Hepatocyte (in vitro differentiated cells): ENCODE data around the gene WDR88. TPM values are rescaled to one million over a fixed set of nuclear protein-coding genes. Genes with fewer than 3 reads are reported as not detected.

Source experiments
- DNase-seq: peaks from one replicate; pipeline ENCODE4 v3.0.0-alpha.2; 2016; ENCODE audit warnings: low spot score
- H2AFZ ChIP-seq: fragments of 200-600 bp; sonication (generic); 2 replicates; pipeline ENCODE4 v1.6.0; 2016; ENCODE audit warnings: antibody characterized with exemption, mild to moderate bottlenecking
- H3K27ac ChIP-seq: fragments of 200-600 bp; sonication (generic); 2 replicates; pipeline ENCODE4 v1.5.1; 2016; ENCODE audit warnings: mild to moderate bottlenecking
- H3K27me3 ChIP-seq: fragments of 200-600 bp; sonication (generic); 2 replicates; pipeline ENCODE4 v1.6.1; 2016
- H3K36me3 ChIP-seq: fragments of 200-600 bp; sonication (generic); replicated peaks from 2 replicates; pipeline ENCODE4 v1.5.1; 2016; ENCODE audit warnings: low read depth; ENCODE audit not compliant: insufficient read depth
- H3K4me1 ChIP-seq: fragments of 200-600 bp; sonication (generic); 2 replicates; pipeline ENCODE4 v1.5.1; 2016; ENCODE audit warnings: mild to moderate bottlenecking, moderate library complexity; ENCODE audit not compliant: insufficient read depth
- H3K4me2 ChIP-seq: fragments of 200-600 bp; sonication (generic); 2 replicates; pipeline ENCODE4 v1.6.0; 2016
- H3K4me3 ChIP-seq: fragments of 200-600 bp; sonication (generic); 2 replicates; pipeline ENCODE4 v1.5.1; 2016; ENCODE audit warnings: mild to moderate bottlenecking
- H3K79me2 ChIP-seq: fragments of 200-600 bp; sonication (generic); 2 replicates; pipeline ENCODE4 v1.6.0; 2017; ENCODE audit warnings: mild to moderate bottlenecking
- H3K9me2 ChIP-seq: fragments of 200-600 bp; sonication (generic); replicated peaks from 2 replicates; pipeline ENCODE4 v1.6.0; 2017; ENCODE audit warnings: mild to moderate bottlenecking; ENCODE audit not compliant: insufficient read depth
- H3K9me3 ChIP-seq: fragments of 200-600 bp; sonication (generic); 2 replicates; pipeline ENCODE4 v1.5.1; 2016; ENCODE audit warnings: low read depth, mild to moderate bottlenecking
- H4K20me1 ChIP-seq: fragments of 200-600 bp; sonication (generic); 2 replicates; pipeline ENCODE4 v1.6.0; 2016; ENCODE audit warnings: mild to moderate bottlenecking; ENCODE audit not compliant: insufficient read depth, poor library complexity, severe bottlenecking
- EZH2 ChIP-seq: fragments of 200-600 bp; sonication (generic); IDR thresholded peaks from 2 replicates; pipeline ENCODE4 v1.6.1; 2016; ENCODE audit warnings: antibody characterized with exemption, mild to moderate bottlenecking, borderline replicate concordance
- EZH2phosphoT487 ChIP-seq: fragments of 200-600 bp; sonication (generic); IDR thresholded peaks from one replicate; pipeline ENCODE4 v1.6.1; 2018; ENCODE audit warnings: antibody characterized with exemption, mild to moderate bottlenecking, low read depth, moderate library complexity; ENCODE audit not compliant: unreplicated experiment, severe bottlenecking
- WGBS: methylation state at CpG from one replicate; pipeline ENCODE4 v1.1.6; 2016; ENCODE audit warnings: low lambda C conversion rate; ENCODE audit errors: missing lambda C conversion rate; 5-methylcytosine and 5-hydroxymethylcytosine counted together
- polyA plus RNA-seq: library from polyadenylated mRNA; unstranded; fragments of >200 nt; fragmentation: Nextera tagmentation; extraction: Ambion mirVana; gene quantifications from 2 replicates; pipeline ENCODE4 v1.2.1, GENCODE V29; 2016
- total RNA-seq: library from RNA; depleted of rRNA; stranded (reverse); fragments of >200 nt; gene quantifications from 2 replicates; pipeline ENCODE4 v1.2.3, GENCODE V29; 2014
- TF ChIP-seq, protein P1 (sequence below): fragments of 200-600 bp; sonication (generic); IDR thresholded peaks from 2 replicates; pipeline ENCODE4 v1.5.1; 2016; ENCODE audit warnings: antibody characterized with exemption, mild to moderate bottlenecking; ENCODE audit not compliant: poor library complexity

Gene WDR88
- total and polyA plus RNA-seq, 2 experiments from 2014 or later = 0.11 TPM; not detected in 1

DNA sequence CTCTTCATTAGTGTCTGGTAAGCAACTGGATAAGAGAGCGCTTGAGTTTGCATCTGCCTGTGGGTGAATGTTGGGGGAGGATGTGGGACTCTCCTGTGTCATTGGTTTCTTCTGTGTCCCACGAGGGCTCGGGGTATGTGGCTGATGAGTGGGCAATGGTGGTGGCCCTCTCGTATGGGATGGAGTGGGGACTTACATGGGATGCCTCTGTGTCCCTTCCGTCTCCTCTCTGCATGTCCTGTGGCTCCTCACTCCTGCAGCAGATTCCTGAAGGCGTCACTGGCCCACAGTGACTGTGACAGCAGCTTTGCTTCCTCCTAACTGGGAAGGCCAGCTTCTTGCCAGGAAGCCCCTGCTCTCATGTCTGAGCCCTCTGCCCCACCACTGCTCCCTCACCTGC is 59.6 kb downstream of the WDR88 start:
- no peak overlapping the region for H2AFZ ChIP-seq
- H3K27me3 ChIP-seq = no peaks in the 10 kb centered on the region
- H3K9me3 ChIP-seq = no peaks in the 10 kb centered on the region
- H3K9me2 ChIP-seq = no peaks in the 10 kb centered on the region
- WGBS = 89% methylated on average over 6 of the region's 6 CpGs
- H3K36me3 ChIP-seq = no peaks in the 10 kb centered on the region
- H3K27ac ChIP-seq = no peak overlapping the region
- H4K20me1 ChIP-seq = peaks cover 4% of the 10 kb centered on the region
- no peak overlapping the region for H3K4me3 ChIP-seq
- DNase-seq = no peak
- H3K4me2 ChIP-seq = no peak overlapping the region
- TF ChIP-seq EZH2phosphoT487 (no peak), EZH2 (no peak)
- TF ChIP-seq, protein P1, sequence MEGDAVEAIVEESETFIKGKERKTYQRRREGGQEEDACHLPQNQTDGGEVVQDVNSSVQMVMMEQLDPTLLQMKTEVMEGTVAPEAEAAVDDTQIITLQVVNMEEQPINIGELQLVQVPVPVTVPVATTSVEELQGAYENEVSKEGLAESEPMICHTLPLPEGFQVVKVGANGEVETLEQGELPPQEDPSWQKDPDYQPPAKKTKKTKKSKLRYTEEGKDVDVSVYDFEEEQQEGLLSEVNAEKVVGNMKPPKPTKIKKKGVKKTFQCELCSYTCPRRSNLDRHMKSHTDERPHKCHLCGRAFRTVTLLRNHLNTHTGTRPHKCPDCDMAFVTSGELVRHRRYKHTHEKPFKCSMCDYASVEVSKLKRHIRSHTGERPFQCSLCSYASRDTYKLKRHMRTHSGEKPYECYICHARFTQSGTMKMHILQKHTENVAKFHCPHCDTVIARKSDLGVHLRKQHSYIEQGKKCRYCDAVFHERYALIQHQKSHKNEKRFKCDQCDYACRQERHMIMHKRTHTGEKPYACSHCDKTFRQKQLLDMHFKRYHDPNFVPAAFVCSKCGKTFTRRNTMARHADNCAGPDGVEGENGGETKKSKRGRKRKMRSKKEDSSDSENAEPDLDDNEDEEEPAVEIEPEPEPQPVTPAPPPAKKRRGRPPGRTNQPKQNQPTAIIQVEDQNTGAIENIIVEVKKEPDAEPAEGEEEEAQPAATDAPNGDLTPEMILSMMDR = no peak
- H3K4me1 ChIP-seq = peaks cover 6% of the 10 kb centered on the region
- peaks cover 12% of the 10 kb centered on the region for H3K79me2 ChIP-seq

DNA sequence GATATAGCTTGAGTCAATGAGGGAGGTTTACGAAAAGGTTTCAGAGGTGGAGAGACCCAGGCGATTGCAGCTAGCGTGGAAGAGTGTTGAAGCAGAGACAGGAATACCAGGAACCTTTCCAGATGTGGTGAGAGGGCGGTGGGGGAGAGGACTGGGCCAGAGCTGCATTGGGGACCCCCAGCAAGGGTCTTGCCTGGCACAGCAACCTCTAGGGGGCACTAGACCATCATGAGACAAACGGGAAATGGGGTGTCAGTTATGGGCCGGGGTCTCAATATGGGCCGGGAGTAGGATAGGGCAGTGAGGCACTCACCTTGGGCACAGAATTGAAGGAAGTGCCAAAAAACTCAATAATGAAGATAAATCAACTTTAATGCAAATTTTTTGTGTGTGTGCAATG is 60.1 kb downstream of the WDR88 start:
- Histone ChIP-seq H3K27me3 (no peaks in the 10 kb centered on the region), H3K36me3 (no peaks in the 10 kb centered on the region), H3K79me2 (peaks cover 17% of the 10 kb centered on the region), H2AFZ (no peak overlapping the region), H3K4me2 (no peak overlapping the region), H4K20me1 (peaks cover 4% of the 10 kb centered on the region), H3K9me2 (no peaks in the 10 kb centered on the region), H3K27ac (no peak overlapping the region), H3K9me3 (no peaks in the 10 kb centered on the region), H3K4me3 (no peak overlapping the region), H3K4me1 (peaks cover 6% of the 10 kb centered on the region)
- TF ChIP-seq, protein P1 = peak; percentile 19
- no peak for TF ChIP-seq EZH2phosphoT487
- WGBS = 72% methylated on average over 6 of the region's 7 CpGs
- DNase-seq = no peak

DNA sequence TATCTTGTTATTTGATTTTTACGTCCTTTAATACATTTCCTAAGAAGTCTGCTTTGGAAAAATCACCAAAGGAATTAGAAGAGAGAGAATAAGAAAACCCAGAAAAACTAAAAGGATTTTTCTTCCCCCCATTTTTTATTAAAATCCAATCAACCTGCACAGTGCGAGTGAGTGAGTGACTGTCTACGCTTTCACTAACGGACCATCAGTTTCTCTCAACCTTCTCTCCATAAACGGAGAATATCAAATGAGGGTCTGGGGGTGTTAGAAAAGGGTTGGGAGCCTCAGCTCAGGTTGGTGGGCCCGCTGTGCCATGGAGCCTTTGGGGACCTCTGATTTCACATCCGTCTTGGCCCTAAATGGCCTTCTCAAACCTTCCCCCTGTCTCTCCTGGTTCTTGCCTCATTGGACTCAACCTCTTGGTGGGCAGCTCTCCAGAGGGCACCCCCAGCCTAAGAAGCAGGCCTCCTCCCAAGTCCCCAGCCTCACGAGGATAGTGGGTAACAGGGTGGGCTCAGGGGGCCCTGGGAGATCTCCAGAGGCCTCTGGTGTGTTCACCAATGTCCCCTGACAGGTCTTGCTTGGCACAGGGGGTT is 61.5 kb downstream of the WDR88 start:
- H3K4me1 ChIP-seq = peaks cover 6% of the 10 kb centered on the region
- no peaks in the 10 kb centered on the region for H3K9me3 ChIP-seq
- H4K20me1 ChIP-seq = peaks cover 4% of the 10 kb centered on the region
- peaks cover 18% of the 10 kb centered on the region for H3K79me2 ChIP-seq
- WGBS = 91% methylated on average over 8 of the region's 8 CpGs
- H3K27me3 ChIP-seq = no peaks in the 10 kb centered on the region
- no peaks in the 10 kb centered on the region for H3K36me3 ChIP-seq
- DNase-seq = no peak
- no peak overlapping the region for H2AFZ ChIP-seq
- TF ChIP-seq, protein P1 = no peak
- no peak for TF ChIP-seq EZH2phosphoT487
- no peak for TF ChIP-seq EZH2
- H3K4me2 ChIP-seq = peak overlapping the region; percentile 74
- H3K27ac ChIP-seq = no peak overlapping the region
- H3K9me2 ChIP-seq = no peaks in the 10 kb centered on the region
- no peak overlapping the region for H3K4me3 ChIP-seq
